PC-3 (cell line): ENCODE data around the gene SH3TC1.

Experiments
- CTCF ChIP-seq: fragments of 300-600 bp; sonication (generic); conservative IDR thresholded peaks from 2 replicates; pipeline ENCODE4 v1.5.1; 2017; ENCODE audit warnings: antibody characterized with exemption, low read depth, mild to moderate bottlenecking, low read length
- EZH2 ChIP-seq: fragments of 300-600 bp; sonication (generic); IDR thresholded peaks from one replicate; pipeline ENCODE4 v1.6.1; 2017; ENCODE audit warnings: antibody characterized with exemption, mild to moderate bottlenecking, low read length; ENCODE audit not compliant: unreplicated experiment
- EZH2phosphoT487 ChIP-seq: fragments of 300-600 bp; sonication (generic); IDR thresholded peaks from 2 replicates; pipeline ENCODE4 v1.6.1; 2018; ENCODE audit warnings: mild to moderate bottlenecking, antibody characterized with exemption, low read length, borderline replicate concordance

- TF ChIP-seq EZH2, result no peak
- TF ChIP-seq CTCF, result no peak
- no peak for TF ChIP-seq EZH2phosphoT487
Observed at GRCh38 chr4:8177552-8177951, 21.5 kb upstream of the SH3TC1 start.
